Esophagus squamous epithelium (tissue), 4 donors: ENCODE measurements around the gene RGL1.

Source experiments
- CTCF ChIP-seq, 6 experiments: fragments of 450-650 bp in 4 of 6; fragments of 200-600 bp in 2 of 6; sonication (generic) in 2 of 6; IDR thresholded peaks; one replicate each; pipeline ENCODE4 v1.5.1; 2016 to 2019; ENCODE audit warnings: antibody characterized with exemption in 6 of 6, mild to moderate bottlenecking in 4 of 6, moderate library complexity in 4 of 6
- POLR2A ChIP-seq, 4 donors: fragments of 450-650 bp; IDR thresholded peaks; one replicate each; pipeline ENCODE4 v1.6.1; 2017; ENCODE audit warnings: antibody characterized with exemption in 4 of 4, mild to moderate bottlenecking in 4 of 4, moderate library complexity in 3 of 4

GRCh38 chr1:183883623-183884022 is 78.7 kb downstream of the RGL1 start:
- no peak for TF ChIP-seq POLR2A (IDR thresholded peaks at IDR 0.05)
- no peak for TF ChIP-seq CTCF (IDR thresholded peaks at IDR 0.05)
